ENCODE measurements around the gene TSKS. TPM values are rescaled to one million over a fixed set of nuclear protein-coding genes. Genes with fewer than 3 reads are reported as not detected.

TSKS gene
- polyA plus RNA-seq, 3 donors, result 0.37 to 0.81 (median 0.51) TPM

DNA sequence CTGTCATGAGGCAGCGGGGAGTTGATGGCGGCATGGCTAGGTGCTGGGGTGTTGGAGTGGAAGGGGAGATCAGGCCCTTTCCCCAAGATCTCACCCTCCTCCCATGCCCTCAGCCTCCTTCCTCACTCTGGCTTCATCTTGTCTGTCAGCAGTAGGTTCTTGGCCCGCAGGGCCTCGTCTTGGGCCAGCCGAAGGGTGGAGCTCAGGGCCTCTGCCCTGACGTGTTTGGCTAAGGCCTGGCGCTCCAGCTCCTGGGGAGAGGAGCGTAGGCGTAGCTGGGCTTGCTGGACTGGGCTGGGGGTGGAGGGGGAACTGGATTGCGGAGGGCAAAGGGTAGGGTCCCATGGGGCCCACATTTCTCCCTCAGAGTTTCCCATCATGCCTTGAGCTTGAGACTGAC is 23.2 kb downstream of the TSKS start:
- no peak overlapping the region for H2AFZ ChIP-seq (ENCODE audit: insufficient read depth, low read depth, low read length, poor library complexity, severe bottlenecking)
- no peak overlapping the region for H3K27ac Mint-ChIP-seq
- H3K4me3 Mint-ChIP-seq, result no peak overlapping the region

DNA sequence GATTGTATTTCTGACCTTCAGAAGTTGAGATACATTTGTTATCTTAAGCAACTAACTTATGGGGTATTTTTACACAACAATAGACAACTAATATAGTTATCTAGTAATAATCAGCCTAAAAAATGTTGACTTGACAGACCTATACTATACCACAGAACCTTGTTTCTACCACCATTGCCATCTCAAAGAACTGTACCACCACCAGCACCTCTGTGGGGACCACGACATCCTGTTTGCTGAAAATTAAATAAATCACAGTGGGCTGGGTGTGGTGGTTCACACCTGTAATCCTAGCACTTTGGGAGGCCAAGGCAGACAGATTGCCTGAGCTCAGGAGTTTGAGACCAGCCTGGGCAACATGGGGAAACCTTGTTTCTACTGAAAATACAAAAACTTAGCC is 24.0 kb downstream of the TSKS start:
- Histone ChIP-seq H3K9me3 (replicated peaks in 1 of 2; ENCODE audit: control insufficient read depth in 1 of 2, insufficient read depth in 1 of 2, low read length in 2 of 2) (no peaks in the 10 kb centered on the region), H3K4me1 (ENCODE audit: control insufficient read depth in 1 of 2, insufficient read depth in 2 of 2, low read length in 2 of 2) (peaks cover 3 to 6% of the 10 kb centered on the region in 2 donors), H3K27me3 (ENCODE audit: control insufficient read depth in 2 of 2, insufficient read depth in 2 of 2, low read length in 2 of 2) (no peaks in the 10 kb centered on the region), H3K36me3 (replicated peaks in 1 of 2; ENCODE audit: control insufficient read depth in 1 of 2, insufficient read depth in 2 of 2, low read length in 2 of 2) (no peaks in the 10 kb centered on the region), H3K27ac (ENCODE audit: low read depth in 1 of 2, low read length in 2 of 2) (no peak overlapping the region), H3K4me3 (replicated peaks in 1 of 3; ENCODE audit: low read depth in 2 of 3, low read length in 3 of 3) (no peak overlapping the region), H3K4me2 (replicated peaks; ENCODE audit: extremely low read depth, low read length, poor library complexity, severe bottlenecking) (no peak overlapping the region), H3K9ac (ENCODE audit: insufficient read depth, low read length, poor library complexity, severe bottlenecking) (no peak overlapping the region), H3K79me2 (ENCODE audit: insufficient read depth, low read length) (no peaks in the 10 kb centered on the region), H4K20me1 (ENCODE audit: insufficient read depth, low read length) (no peaks in the 10 kb centered on the region), H2AFZ (ENCODE audit: insufficient read depth, low read depth, low read length, poor library complexity, severe bottlenecking) (no peak overlapping the region)
- intact Hi-C loops (cut with micrococcal nuclease), result no loop called here
- peaks cover 11% of the 10 kb centered on the region for H3K4me1 Mint-ChIP-seq
- peak overlapping the region in 1 of 7 donors; percentile 64 for H3K27ac Mint-ChIP-seq
- no CpG with 5 or more reads among the region's 1 CpG for WGBS (ENCODE audit: insufficient coverage)
- peaks cover 0 to 15% (median 0%) of the 10 kb centered on the region in 7 donors for H3K9me3 Mint-ChIP-seq
- H3K27me3 Mint-ChIP-seq (ENCODE audit: low read depth in 3 of 3), result peaks cover 0 to 2% (median 2%) of the 10 kb centered on the region in 3 donors
- DNase-seq, result no peak
- no peak overlapping the region for H3K4me3 Mint-ChIP-seq
- TF ChIP-seq, protein P1, sequence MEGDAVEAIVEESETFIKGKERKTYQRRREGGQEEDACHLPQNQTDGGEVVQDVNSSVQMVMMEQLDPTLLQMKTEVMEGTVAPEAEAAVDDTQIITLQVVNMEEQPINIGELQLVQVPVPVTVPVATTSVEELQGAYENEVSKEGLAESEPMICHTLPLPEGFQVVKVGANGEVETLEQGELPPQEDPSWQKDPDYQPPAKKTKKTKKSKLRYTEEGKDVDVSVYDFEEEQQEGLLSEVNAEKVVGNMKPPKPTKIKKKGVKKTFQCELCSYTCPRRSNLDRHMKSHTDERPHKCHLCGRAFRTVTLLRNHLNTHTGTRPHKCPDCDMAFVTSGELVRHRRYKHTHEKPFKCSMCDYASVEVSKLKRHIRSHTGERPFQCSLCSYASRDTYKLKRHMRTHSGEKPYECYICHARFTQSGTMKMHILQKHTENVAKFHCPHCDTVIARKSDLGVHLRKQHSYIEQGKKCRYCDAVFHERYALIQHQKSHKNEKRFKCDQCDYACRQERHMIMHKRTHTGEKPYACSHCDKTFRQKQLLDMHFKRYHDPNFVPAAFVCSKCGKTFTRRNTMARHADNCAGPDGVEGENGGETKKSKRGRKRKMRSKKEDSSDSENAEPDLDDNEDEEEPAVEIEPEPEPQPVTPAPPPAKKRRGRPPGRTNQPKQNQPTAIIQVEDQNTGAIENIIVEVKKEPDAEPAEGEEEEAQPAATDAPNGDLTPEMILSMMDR (IDR thresholded peaks at IDR 0.05), result no peak
- no peaks in the 10 kb centered on the region for H3K36me3 Mint-ChIP-seq

More for the DNA sequence above, 23.2 kb downstream of the TSKS start:
- Mint-ChIP-seq H3K27me3 (ENCODE audit: low read depth in 3 of 3) (peaks cover 0 to 2% (median 0%) of the 10 kb centered on the region in 3 donors), H3K36me3 (no peaks in the 10 kb centered on the region), H3K9me3 (peaks cover 0 to 15% (median 2%) of the 10 kb centered on the region in 7 donors), H3K4me1 (peaks cover 11% of the 10 kb centered on the region)
- no peaks in the 10 kb centered on the region for H4K20me1 ChIP-seq (ENCODE audit: insufficient read depth, low read length)
- no peak overlapping the region for H3K9ac ChIP-seq (ENCODE audit: insufficient read depth, low read length, poor library complexity, severe bottlenecking)
- no peaks in the 10 kb centered on the region for H3K36me3 ChIP-seq (replicated peaks in 1 of 2; ENCODE audit: control insufficient read depth in 1 of 2, insufficient read depth in 2 of 2, low read length in 2 of 2)
- no peaks in the 10 kb centered on the region for H3K79me2 ChIP-seq (ENCODE audit: insufficient read depth, low read length)
- DNase-seq, result no peak
- H3K4me1 ChIP-seq (ENCODE audit: control insufficient read depth in 1 of 2, insufficient read depth in 2 of 2, low read length in 2 of 2), result peaks cover 3 to 6% of the 10 kb centered on the region in 2 donors
- H3K9me3 ChIP-seq (replicated peaks in 1 of 2; ENCODE audit: control insufficient read depth in 1 of 2, insufficient read depth in 1 of 2, low read length in 2 of 2), result no peaks in the 10 kb centered on the region
- intact Hi-C loops (cut with micrococcal nuclease), result no loop called here
- TF ChIP-seq, protein P1 (IDR thresholded peaks at IDR 0.05), result no peak
- WGBS (ENCODE audit: insufficient coverage), result 96% methylated on average over 5 of the region's 10 CpGs
- H3K27me3 ChIP-seq (ENCODE audit: control insufficient read depth in 2 of 2, insufficient read depth in 2 of 2, low read length in 2 of 2), result no peaks in the 10 kb centered on the region
- H3K4me2 ChIP-seq (replicated peaks; ENCODE audit: extremely low read depth, low read length, poor library complexity, severe bottlenecking), result no peak overlapping the region
- no peak overlapping the region for H3K27ac ChIP-seq (ENCODE audit: low read depth in 1 of 2, low read length in 2 of 2)
- no peak overlapping the region for H3K4me3 ChIP-seq (replicated peaks in 1 of 3; ENCODE audit: low read depth in 2 of 3, low read length in 3 of 3)
